GM13977 (cell line): ENCODE results near the gene MUC3A.

Experiments used
- DNase-seq: peaks from one replicate; pipeline ENCODE4 v3.0.0; 2012; ENCODE audit warnings: low spot score
- CTCF ChIP-seq: IDR thresholded peaks from 2 replicates; pipeline ENCODE4 v1.5.1; 2012; ENCODE audit warnings: mild to moderate bottlenecking, control low read depth; ENCODE audit not compliant: insufficient read depth; ENCODE audit errors: extremely low read depth, missing control alignments
- in situ Hi-C: fragments of 300-500 bp; cut with MboI; formaldehyde crosslinking; loops from one replicate; pipeline ENCODE4 v1.12.0; 2022; ENCODE audit warnings: low sequenced_read_pairs, low pct_unique_long_range_greater_than_20kb, mixed read lengths, inconsistent platforms; ENCODE audit not compliant: unreplicated experiment

Gene MUC3A

GRCh38 chr7:100949933-100950443, 654 bp downstream of the MUC3A start:
- DNase-seq, result no peak

GRCh38 chr7:100951172-100951571, 1.8 kb downstream of the MUC3A start:
- no peak for DNase-seq
- no peak for TF ChIP-seq CTCF
- in situ Hi-C loops, result no loop called here

More at GRCh38 chr7:100949933-100950443, 654 bp downstream of the MUC3A start:
- in situ Hi-C loops, result no loop called here
- TF ChIP-seq CTCF, result no peak

- TF ChIP-seq CTCF, result no peak
- DNase-seq, result peak; percentile 19
- in situ Hi-C loops, result no loop called here
Measured at GRCh38 chr7:100951888-100952560, 2.7 kb downstream of the MUC3A start.

- no peak for DNase-seq
- in situ Hi-C loops, result no loop called here
- TF ChIP-seq CTCF, result no peak
Measured at GRCh38 chr7:100952641-100953040, 3.3 kb downstream of the MUC3A start.

GRCh38 chr7:100957832-100958421, 8.6 kb downstream of the MUC3A start:
- no peak for TF ChIP-seq CTCF
- in situ Hi-C loops, result no loop called here
- no peak for DNase-seq

- in situ Hi-C loops, result loop anchor here (10.0 kb wide), 1 partner anchor 95 kb away; no protein-coding TSS in a partner anchor
- DNase-seq, result no peak
- no peak for TF ChIP-seq CTCF
Measured at GRCh38 chr7:100959894-100960293, 10.6 kb downstream of the MUC3A start.
